Embryonic facial prominence (tissue), 1 donor: ENCODE measurements around the gene LCMT1.
A peak's percentile ranks its signal among the peaks of the same experiment; 100 is the strongest.
"Not testable (repeated sequence)": the region's sequence is repeated elsewhere in the genome, so short reads cannot be mapped to it uniquely, and the experiment has no call there.

Experiments used
- DNase-seq: peaks from one replicate; pipeline ENCODE4 v3.0.0-alpha.2; 2016; ENCODE audit errors: extremely low spot score

LCMT1 gene

GRCh38 chr16:25111403-25112166 lies at the start of gene LCMT1:
Gene LCMT1, plus strand, starts transcription at chr16:25111742. Its CDS starts 142 bp downstream, at chr16:25111884.
- DNase-seq = peak; percentile 97

- no peak for DNase-seq
Observed at GRCh38 chr16:25063102-25063501, 48.4 kb upstream of the LCMT1 start.

- no peak for DNase-seq
Observed at GRCh38 chr16:25063865-25064264, 47.7 kb upstream of the LCMT1 start.

GRCh38 chr16:25064281-25064680 lies 47.3 kb upstream of the LCMT1 start:
- DNase-seq = not testable (repeated sequence)

- DNase-seq = no peak
Observed at GRCh38 chr16:25064937-25065336, 46.6 kb upstream of the LCMT1 start.

- DNase-seq = no peak
Observed at GRCh38 chr16:25065899-25066298, 45.6 kb upstream of the LCMT1 start.

GRCh38 chr16:25066426-25066746 lies 45.2 kb upstream of the LCMT1 start:
- DNase-seq = no peak

GRCh38 chr16:25066747-25067631 lies 44.6 kb upstream of the LCMT1 start:
- DNase-seq = peak; percentile 48

- no peak for DNase-seq
Observed at GRCh38 chr16:25073854-25074253, 37.7 kb upstream of the LCMT1 start.

- no peak for DNase-seq
Observed at GRCh38 chr16:25078386-25078978, 33.1 kb upstream of the LCMT1 start.

- DNase-seq = no peak
Observed at GRCh38 chr16:25079637-25080378, 31.7 kb upstream of the LCMT1 start.

GRCh38 chr16:25080420-25081131 lies 31.0 kb upstream of the LCMT1 start:
- no peak for DNase-seq

GRCh38 chr16:25081702-25082101 lies 29.8 kb upstream of the LCMT1 start:
- DNase-seq = no peak

GRCh38 chr16:25083065-25083464 lies 28.5 kb upstream of the LCMT1 start:
- no peak for DNase-seq

- DNase-seq = no peak
Observed at GRCh38 chr16:25083701-25084100, 27.8 kb upstream of the LCMT1 start.

- no peak for DNase-seq
Observed at GRCh38 chr16:25084797-25085196, 26.7 kb upstream of the LCMT1 start.

- no peak for DNase-seq
Observed at GRCh38 chr16:25087761-25088160, 23.8 kb upstream of the LCMT1 start.

- no peak for DNase-seq
Observed at GRCh38 chr16:25089351-25089750, 22.2 kb upstream of the LCMT1 start.

GRCh38 chr16:25092441-25092840 lies 19.1 kb upstream of the LCMT1 start:
- no peak for DNase-seq

- no peak for DNase-seq
Observed at GRCh38 chr16:25093208-25094061, 18.1 kb upstream of the LCMT1 start.
